ENCODE results near the gene PMF1.

PMF1 gene, protein sequence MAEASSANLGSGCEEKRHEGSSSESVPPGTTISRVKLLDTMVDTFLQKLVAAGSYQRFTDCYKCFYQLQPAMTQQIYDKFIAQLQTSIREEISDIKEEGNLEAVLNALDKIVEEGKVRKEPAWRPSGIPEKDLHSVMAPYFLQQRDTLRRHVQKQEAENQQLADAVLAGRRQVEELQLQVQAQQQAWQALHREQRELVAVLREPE

DNA sequence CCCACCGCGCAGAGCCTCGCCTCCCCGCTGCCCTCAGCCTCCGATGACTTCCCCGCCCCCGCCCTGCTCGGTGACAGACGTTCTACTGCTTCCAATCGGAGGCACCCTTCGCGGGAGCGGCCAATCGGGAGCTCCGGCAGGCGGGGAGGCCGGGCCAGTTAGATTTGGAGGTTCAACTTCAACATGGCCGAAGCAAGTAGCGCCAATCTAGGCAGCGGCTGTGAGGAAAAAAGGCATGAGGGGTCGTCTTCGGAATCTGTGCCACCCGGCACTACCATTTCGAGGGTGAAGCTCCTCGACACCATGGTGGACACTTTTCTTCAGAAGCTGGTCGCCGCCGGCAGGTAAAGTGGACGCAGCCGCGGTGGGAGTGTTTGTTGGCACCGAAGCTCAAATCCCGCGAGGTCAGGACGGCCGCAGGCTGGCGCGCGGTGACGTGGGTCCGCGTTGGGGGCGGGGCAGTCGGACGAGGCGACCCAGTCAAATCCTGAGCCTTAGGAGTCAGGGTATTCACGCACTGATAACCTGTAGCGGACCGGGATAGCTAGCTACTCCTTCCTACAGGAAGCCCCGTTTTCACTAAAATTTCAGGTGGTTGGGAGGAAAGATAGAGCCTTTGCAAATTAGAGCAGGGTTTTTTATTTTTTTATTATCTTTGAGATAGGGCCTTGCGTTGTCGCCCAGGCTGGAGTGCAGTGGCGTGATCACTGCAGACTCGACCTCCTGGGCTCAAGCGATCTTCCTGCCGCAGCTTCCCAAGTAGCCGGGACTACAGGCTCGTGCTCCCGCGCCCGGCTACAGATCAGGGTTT is at the start of gene PMF1:
Gene PMF1, plus strand, starts transcription at position 175 of the 811 bp plus-strand sequence. Its CDS starts 9 bp downstream, at position 184.
- TF ChIP-seq, protein P1, sequence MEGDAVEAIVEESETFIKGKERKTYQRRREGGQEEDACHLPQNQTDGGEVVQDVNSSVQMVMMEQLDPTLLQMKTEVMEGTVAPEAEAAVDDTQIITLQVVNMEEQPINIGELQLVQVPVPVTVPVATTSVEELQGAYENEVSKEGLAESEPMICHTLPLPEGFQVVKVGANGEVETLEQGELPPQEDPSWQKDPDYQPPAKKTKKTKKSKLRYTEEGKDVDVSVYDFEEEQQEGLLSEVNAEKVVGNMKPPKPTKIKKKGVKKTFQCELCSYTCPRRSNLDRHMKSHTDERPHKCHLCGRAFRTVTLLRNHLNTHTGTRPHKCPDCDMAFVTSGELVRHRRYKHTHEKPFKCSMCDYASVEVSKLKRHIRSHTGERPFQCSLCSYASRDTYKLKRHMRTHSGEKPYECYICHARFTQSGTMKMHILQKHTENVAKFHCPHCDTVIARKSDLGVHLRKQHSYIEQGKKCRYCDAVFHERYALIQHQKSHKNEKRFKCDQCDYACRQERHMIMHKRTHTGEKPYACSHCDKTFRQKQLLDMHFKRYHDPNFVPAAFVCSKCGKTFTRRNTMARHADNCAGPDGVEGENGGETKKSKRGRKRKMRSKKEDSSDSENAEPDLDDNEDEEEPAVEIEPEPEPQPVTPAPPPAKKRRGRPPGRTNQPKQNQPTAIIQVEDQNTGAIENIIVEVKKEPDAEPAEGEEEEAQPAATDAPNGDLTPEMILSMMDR (IDR thresholded peaks at IDR 0.05; ENCODE audit: control extremely low read depth, extremely low read depth, low read depth, missing control alignments) = no peak
- ChIA-PET POLR2A (interaction anchor here (0.5 to 2.1 kb wide), 12 partner anchors 11 to 116 kb away, joined by 3 to 12 read pairs (median 6); partner anchors contain the start of gene SLC25A44), CTCF (interaction anchor here (0.7 to 4.8 kb wide), 14 partner anchors 9 to 121 kb away, joined by 3 to 63 read pairs (median 4); partner anchors contain the start of gene SLC25A44)
- peak; percentile 99 for DNase-seq (ENCODE audit: extremely low spot score)

DNA sequence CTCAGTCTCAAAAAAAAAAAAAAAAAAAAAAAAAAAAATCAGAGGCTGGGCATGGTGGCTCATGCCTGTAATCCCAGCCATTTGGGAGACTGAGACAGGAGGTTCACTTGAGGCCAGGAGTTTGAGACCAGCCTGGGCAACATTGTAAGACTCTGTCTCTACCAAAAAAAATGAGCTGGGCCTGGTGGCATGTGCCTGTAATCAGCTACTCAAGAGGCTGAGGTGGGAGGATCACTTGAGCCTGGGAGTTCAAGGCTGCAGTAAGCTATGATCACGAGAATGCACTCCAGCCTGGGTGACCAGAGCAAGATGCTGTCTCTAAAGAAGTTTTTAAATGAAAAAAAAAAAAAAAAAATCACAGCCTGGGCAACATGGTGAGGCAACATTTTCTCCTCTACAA is 49.1 kb upstream of the PMF1 start:
- no peak for DNase-seq (ENCODE audit: extremely low spot score)
- ChIA-PET POLR2A (interaction anchor here (0.6 kb wide), 1 partner anchor 294 kb away, joined by 4 read pairs; no protein-coding TSS in a partner anchor), CTCF (interaction anchor here (1.0 to 3.2 kb wide), 9 partner anchors 9 to 153 kb away, joined by 3 to 18 read pairs (median 5); no protein-coding TSS in a partner anchor)
- TF ChIP-seq, protein P1 (IDR thresholded peaks at IDR 0.05; ENCODE audit: control extremely low read depth, extremely low read depth, low read depth, missing control alignments) = no peak

DNA sequence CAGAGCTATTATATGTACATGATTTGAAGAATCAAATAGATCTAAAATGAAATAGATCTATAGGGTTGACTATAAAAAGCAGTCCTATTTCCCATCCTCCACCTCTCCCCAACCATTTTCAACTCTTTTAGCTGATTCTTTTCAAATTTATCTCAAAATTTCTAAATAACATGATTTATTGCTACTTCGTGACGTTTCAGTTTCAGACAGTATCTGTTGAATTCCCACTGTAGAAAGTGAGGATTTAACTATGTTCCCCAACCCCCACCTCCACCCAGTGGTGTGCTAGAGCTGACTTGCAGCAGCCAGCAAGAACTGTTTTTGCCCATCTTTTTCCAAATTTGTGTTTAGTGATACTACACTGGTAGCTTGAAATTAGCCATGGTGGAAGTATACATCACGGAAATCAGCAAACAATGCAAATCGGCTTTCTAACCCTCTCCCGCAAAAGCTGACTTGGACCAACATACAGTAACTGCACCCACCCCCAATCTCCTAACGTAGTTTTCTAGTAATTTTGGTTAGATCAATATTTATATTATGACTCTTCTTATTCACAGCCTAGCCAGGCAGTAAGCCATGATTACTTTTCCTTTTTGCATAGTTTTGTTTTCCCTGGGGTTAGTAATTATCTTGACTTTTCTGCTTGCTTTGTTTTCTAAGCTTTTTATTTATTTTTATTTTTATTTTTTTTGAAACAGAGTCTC is 48.5 kb upstream of the PMF1 start:
- TF ChIP-seq, protein P1 (IDR thresholded peaks at IDR 0.05; ENCODE audit: control extremely low read depth, extremely low read depth, low read depth, missing control alignments) = no peak
- DNase-seq (ENCODE audit: extremely low spot score) = no peak
- ChIA-PET CTCF (interaction anchor here (0.7 to 3.2 kb wide), 13 partner anchors 8 to 153 kb away, joined by 3 to 18 read pairs (median 4); no protein-coding TSS in a partner anchor), POLR2A (no interaction called here)

DNA sequence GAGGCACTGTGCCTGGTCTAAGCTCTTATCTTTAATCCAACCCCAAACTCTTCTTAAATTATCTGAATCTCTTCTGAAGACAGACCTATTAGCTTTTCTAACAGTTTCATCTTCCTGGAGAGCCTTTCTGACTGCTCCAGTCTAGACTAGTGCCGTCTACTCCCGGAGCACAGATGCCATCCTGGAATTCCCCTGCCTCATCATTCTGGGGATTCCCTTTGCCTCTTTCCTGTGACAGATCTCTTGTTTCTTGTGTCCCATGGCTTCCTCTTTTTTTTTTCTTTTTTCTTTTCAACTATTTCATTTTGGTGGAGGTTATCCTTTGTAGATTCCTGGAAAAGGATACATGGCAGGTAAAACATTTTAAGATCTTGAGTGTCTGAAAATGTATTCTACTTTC is 47.7 kb upstream of the PMF1 start:
- ChIA-PET POLR2A (no interaction called here), CTCF (interaction anchor here (0.7 to 3.2 kb wide), 8 partner anchors 8 to 152 kb away, joined by 3 to 18 read pairs (median 4); no protein-coding TSS in a partner anchor)
- peak; percentile 19 for DNase-seq (ENCODE audit: extremely low spot score)
- TF ChIP-seq, protein P1 (IDR thresholded peaks at IDR 0.05; ENCODE audit: control extremely low read depth, extremely low read depth, low read depth, missing control alignments) = no peak

DNA sequence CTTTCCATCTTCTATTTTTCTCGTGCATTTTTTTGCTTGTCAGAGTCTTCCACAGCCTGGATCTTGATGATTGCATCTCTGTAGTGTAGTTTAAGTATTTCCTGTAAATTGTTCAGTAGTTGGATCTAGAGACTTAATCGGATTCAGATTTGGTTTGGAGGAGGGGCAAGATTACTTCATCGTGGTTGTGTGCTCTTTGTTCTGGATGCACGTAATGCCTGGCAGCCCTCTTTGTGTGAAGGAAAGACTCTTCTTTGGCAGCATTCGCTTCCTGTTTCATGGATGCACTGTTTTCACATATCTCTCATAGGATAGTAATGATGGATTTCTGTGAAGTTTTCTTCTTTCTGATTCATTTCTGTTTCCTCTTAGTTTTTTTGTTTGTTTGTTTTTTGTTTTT is 45.3 kb upstream of the PMF1 start:
- ChIA-PET CTCF (interaction anchor here (1.7 kb wide), 1 partner anchor 8 kb away, joined by 4 read pairs; no protein-coding TSS in a partner anchor), POLR2A (no interaction called here)
- TF ChIP-seq, protein P1 (IDR thresholded peaks at IDR 0.05; ENCODE audit: control extremely low read depth, extremely low read depth, low read depth, missing control alignments) = no peak
- DNase-seq (ENCODE audit: extremely low spot score) = peak; percentile 2

All from GM10248 (cell line).